T-helper 2 cell treated with Interferon-gamma antibody and Interleukin-4, amounts not matched to agents 5 μg/mL and 100 μg/mL, for 36 hours (primary cell): ENCODE measurements around the gene RBFA.
"Not testable (repeated sequence)": the region's sequence is repeated elsewhere in the genome, so short reads cannot be mapped to it uniquely, and the experiment has no call there.

Experiments used
- DNase-seq: peaks from one replicate; pipeline ENCODE4 v3.0.0; 2021; ENCODE audit warnings: low spot score
- H3K27ac Mint-ChIP-seq: one replicate; pipeline ENCODE4 v1.8.0; 2021; ENCODE audit warnings: mild to moderate bottlenecking, mixed read lengths
- H3K27me3 Mint-ChIP-seq: one replicate; pipeline ENCODE4 v1.8.0; 2021; ENCODE audit warnings: low read depth, mixed read lengths
- H3K36me3 Mint-ChIP-seq: one replicate; pipeline ENCODE4 v1.8.0; 2021; ENCODE audit warnings: low read depth, mixed read lengths
- H3K4me1 Mint-ChIP-seq: one replicate; pipeline ENCODE4 v1.8.0; 2021; ENCODE audit warnings: low read depth, mixed read lengths
- H3K4me3 Mint-ChIP-seq: one replicate; pipeline ENCODE4 v1.8.0; 2022; ENCODE audit warnings: mild to moderate bottlenecking, moderate library complexity, mixed read lengths
- H3K9me3 Mint-ChIP-seq: one replicate; pipeline ENCODE4 v1.8.0; 2021; ENCODE audit warnings: mixed read lengths

Gene RBFA

GRCh38 chr18:80034068-80034851 lies at the start of gene RBFA:
Gene RBFA, plus strand, starts transcription at chr18:80034434. Its CDS starts 62 bp downstream, at chr18:80034496.
- Mint-ChIP-seq H3K4me1 (peaks cover 21% of the 10 kb centered on the region), H3K9me3 (peaks cover 4% of the 10 kb centered on the region), H3K4me3 (peak within 1 kb of the TSS; percentile 93), H3K27me3 (no peaks in the 10 kb centered on the region), H3K36me3 (peaks cover 5% of the 10 kb centered on the region), H3K27ac (peak within 1 kb of the TSS; percentile 94)
- peak; percentile 98 for DNase-seq

GRCh38 chr18:79985172-79985571 lies 49.1 kb upstream of the RBFA start:
- H3K36me3 Mint-ChIP-seq: peaks cover 29% of the 10 kb centered on the region
- H3K9me3 Mint-ChIP-seq: no peaks in the 10 kb centered on the region
- DNase-seq: no peak
- H3K27ac Mint-ChIP-seq: no peak overlapping the region
- H3K4me3 Mint-ChIP-seq: peak overlapping the region; percentile 42
- no peaks in the 10 kb centered on the region for H3K27me3 Mint-ChIP-seq
- peaks cover 43% of the 10 kb centered on the region for H3K4me1 Mint-ChIP-seq

- peak overlapping the region; percentile 74 for H3K27ac Mint-ChIP-seq
- H3K4me3 Mint-ChIP-seq: peak overlapping the region; percentile 90
- H3K9me3 Mint-ChIP-seq: no peaks in the 10 kb centered on the region
- peaks cover 28% of the 10 kb centered on the region for H3K36me3 Mint-ChIP-seq
- peaks cover 43% of the 10 kb centered on the region for H3K4me1 Mint-ChIP-seq
- no peak for DNase-seq
- H3K27me3 Mint-ChIP-seq: peaks cover 1% of the 10 kb centered on the region
Measured at GRCh38 chr18:79986726-79987125, 47.5 kb upstream of the RBFA start.

- no peaks in the 10 kb centered on the region for H3K9me3 Mint-ChIP-seq
- H3K36me3 Mint-ChIP-seq: peaks cover 22% of the 10 kb centered on the region
- peak overlapping the region; percentile 90 for H3K4me3 Mint-ChIP-seq
- no peak for DNase-seq
- peak overlapping the region; percentile 88 for H3K27ac Mint-ChIP-seq
- H3K4me1 Mint-ChIP-seq: peaks cover 37% of the 10 kb centered on the region
- peaks cover 2% of the 10 kb centered on the region for H3K27me3 Mint-ChIP-seq
Measured at GRCh38 chr18:79987566-79987965, 46.7 kb upstream of the RBFA start.

GRCh38 chr18:79988071-79988450 lies 46.2 kb upstream of the RBFA start:
- Mint-ChIP-seq H3K9me3 (no peaks in the 10 kb centered on the region), H3K27ac (peak overlapping the region; percentile 88), H3K4me3 (peak overlapping the region; percentile 90), H3K27me3 (peaks cover 2% of the 10 kb centered on the region), H3K4me1 (peaks cover 33% of the 10 kb centered on the region), H3K36me3 (peaks cover 20% of the 10 kb centered on the region)
- DNase-seq: peak; percentile 64

GRCh38 chr18:79988451-79989194 lies 45.6 kb upstream of the RBFA start, which contains the start of gene TXNL4A:
Gene TXNL4A, minus strand, starts transcription at chr18:79988563. Its CDS starts 171 bp downstream, at chr18:79988392.
- peak within 1 kb of the TSS; percentile 98 for H3K27ac Mint-ChIP-seq
- peaks cover 18% of the 10 kb centered on the region for H3K36me3 Mint-ChIP-seq
- H3K9me3 Mint-ChIP-seq: no peaks in the 10 kb centered on the region
- DNase-seq: peak; percentile 86
- peak within 1 kb of the TSS; percentile 97 for H3K4me3 Mint-ChIP-seq
- H3K27me3 Mint-ChIP-seq: peaks cover 2% of the 10 kb centered on the region
- peaks cover 30% of the 10 kb centered on the region for H3K4me1 Mint-ChIP-seq

GRCh38 chr18:79989195-79989497 lies 45.1 kb upstream of the RBFA start:
- Mint-ChIP-seq H3K27ac (peak overlapping the region; percentile 98), H3K36me3 (peaks cover 18% of the 10 kb centered on the region), H3K4me3 (peak overlapping the region; percentile 97), H3K27me3 (peaks cover 2% of the 10 kb centered on the region), H3K9me3 (no peaks in the 10 kb centered on the region), H3K4me1 (peaks cover 26% of the 10 kb centered on the region)
- no peak for DNase-seq

- peaks cover 2% of the 10 kb centered on the region for H3K27me3 Mint-ChIP-seq
- H3K27ac Mint-ChIP-seq: no peak overlapping the region
- DNase-seq: no peak
- no peak overlapping the region for H3K4me3 Mint-ChIP-seq
- H3K9me3 Mint-ChIP-seq: no peaks in the 10 kb centered on the region
- H3K4me1 Mint-ChIP-seq: peaks cover 12% of the 10 kb centered on the region
- H3K36me3 Mint-ChIP-seq: peaks cover 9% of the 10 kb centered on the region
Measured at GRCh38 chr18:79991494-79991893, 42.7 kb upstream of the RBFA start.

GRCh38 chr18:79999701-80000100 lies 34.5 kb upstream of the RBFA start:
- H3K27ac Mint-ChIP-seq, DNase-seq: not testable (repeated sequence)
- H3K9me3 Mint-ChIP-seq: peaks cover 15% of the 10 kb centered on the region

GRCh38 chr18:80000877-80001276 lies 33.4 kb upstream of the RBFA start:
- H3K36me3 Mint-ChIP-seq: peaks cover 2% of the 10 kb centered on the region
- no peak overlapping the region for H3K4me3 Mint-ChIP-seq
- no peaks in the 10 kb centered on the region for H3K27me3 Mint-ChIP-seq
- no peak overlapping the region for H3K27ac Mint-ChIP-seq
- peaks cover 18% of the 10 kb centered on the region for H3K9me3 Mint-ChIP-seq
- DNase-seq: no peak
- no peaks in the 10 kb centered on the region for H3K4me1 Mint-ChIP-seq

More at GRCh38 chr18:79999701-80000100, 34.5 kb upstream of the RBFA start:
- H3K36me3 Mint-ChIP-seq, H3K4me3 Mint-ChIP-seq, H3K4me1 Mint-ChIP-seq, H3K27me3 Mint-ChIP-seq: not testable (repeated sequence)

- DNase-seq: no peak
- no peaks in the 10 kb centered on the region for H3K4me1 Mint-ChIP-seq
- no peaks in the 10 kb centered on the region for H3K27me3 Mint-ChIP-seq
- peaks cover 2% of the 10 kb centered on the region for H3K36me3 Mint-ChIP-seq
- no peak overlapping the region for H3K27ac Mint-ChIP-seq
- peaks cover 18% of the 10 kb centered on the region for H3K9me3 Mint-ChIP-seq
- H3K4me3 Mint-ChIP-seq: no peak overlapping the region
Measured at GRCh38 chr18:80002468-80002867, 31.8 kb upstream of the RBFA start.

- Mint-ChIP-seq H3K27me3 (no peaks in the 10 kb centered on the region), H3K9me3 (peaks cover 22% of the 10 kb centered on the region), H3K4me3 (no peak overlapping the region), H3K4me1 (no peaks in the 10 kb centered on the region), H3K27ac (no peak overlapping the region), H3K36me3 (peaks cover 2% of the 10 kb centered on the region)
- no peak for DNase-seq
Measured at GRCh38 chr18:80004600-80005342, 29.5 kb upstream of the RBFA start.

- Mint-ChIP-seq H3K9me3 (peaks cover 23% of the 10 kb centered on the region), H3K36me3 (no peaks in the 10 kb centered on the region), H3K4me1 (no peaks in the 10 kb centered on the region), H3K27ac (no peak overlapping the region), H3K27me3 (no peaks in the 10 kb centered on the region), H3K4me3 (no peak overlapping the region)
- DNase-seq: no peak
Measured at GRCh38 chr18:80006724-80007123, 27.5 kb upstream of the RBFA start.
